HG02938 (cell line): ENCODE measurements around the gene FAM43B.

Experiments
- ATAC-seq: cut with Tn5 transposase; IDR thresholded peaks from one replicate; pipeline ENCODE4 v1.9.1; 2021; ENCODE audit warnings: mild to moderate bottlenecking, moderate library complexity; ENCODE audit not compliant: unreplicated experiment

The FAM43B gene

DNA sequence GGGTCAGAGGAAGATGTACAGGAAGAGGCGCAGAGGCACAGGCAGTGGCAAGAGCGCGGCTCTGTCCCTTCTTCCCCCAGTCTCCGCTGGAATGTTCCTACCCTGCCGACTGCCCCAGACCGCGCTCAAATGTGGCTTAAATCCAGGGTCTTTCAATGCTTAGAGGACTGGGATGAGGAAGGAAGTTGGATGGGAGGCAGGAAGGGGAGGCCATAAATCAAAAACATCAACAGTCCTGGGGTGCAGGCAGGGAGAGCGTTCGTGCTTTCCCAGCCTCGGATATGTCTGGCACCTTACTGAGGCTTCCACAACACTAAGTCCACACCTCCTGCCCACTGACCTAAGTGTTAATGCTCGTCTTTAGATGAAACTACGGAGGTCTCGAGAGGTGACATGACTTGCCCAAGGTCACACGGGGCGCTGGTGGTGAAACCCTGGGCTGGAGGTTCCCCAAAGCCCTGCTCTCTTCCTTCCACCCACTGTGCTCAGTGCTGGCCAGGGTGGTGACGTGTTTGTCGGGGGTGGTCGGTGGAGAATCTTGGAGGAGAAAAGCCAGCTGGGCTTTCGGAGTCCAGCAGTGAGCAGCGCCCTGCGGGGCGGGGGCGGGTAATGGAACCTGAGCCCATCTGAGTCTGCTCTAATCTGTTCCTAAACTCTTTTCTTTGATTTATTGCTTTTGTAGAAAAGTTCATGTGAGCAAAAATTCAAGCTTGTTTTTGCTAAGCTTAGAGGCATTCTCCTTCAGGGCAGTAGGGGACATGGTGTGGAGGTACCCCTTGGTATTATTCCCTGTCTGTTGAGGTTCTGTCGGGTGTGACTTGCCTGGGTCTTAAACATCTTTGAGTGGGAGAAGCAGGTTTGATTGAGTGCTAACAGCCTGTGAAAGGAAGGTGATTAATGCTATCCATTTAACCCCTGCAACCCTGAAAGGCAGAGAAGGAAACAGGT, 37.2 kb downstream of the FAM43B start:
- no peak for ATAC-seq

DNA sequence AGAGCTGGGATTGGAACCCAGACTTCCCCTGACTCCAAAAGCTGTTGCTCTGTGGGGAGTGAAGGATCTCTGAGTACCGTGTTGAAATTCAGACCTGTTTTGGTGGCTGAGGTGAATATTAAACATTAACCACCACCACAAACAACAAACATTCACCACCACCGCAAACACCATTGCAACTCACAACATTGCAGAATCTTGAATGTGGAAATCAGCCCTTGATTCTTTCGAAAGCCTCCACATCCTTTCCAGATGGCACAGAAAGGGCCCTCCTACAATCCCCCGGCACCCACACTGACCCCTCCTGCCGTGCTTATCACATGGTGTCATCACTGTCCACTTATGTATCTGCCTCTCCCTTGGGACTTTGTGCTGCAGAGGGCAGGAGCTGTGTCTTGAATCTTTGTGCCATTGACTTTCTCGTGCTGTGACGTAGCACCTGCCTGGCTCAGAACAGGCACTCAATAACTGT, 38.0 kb downstream of the FAM43B start:
- no peak for ATAC-seq

DNA sequence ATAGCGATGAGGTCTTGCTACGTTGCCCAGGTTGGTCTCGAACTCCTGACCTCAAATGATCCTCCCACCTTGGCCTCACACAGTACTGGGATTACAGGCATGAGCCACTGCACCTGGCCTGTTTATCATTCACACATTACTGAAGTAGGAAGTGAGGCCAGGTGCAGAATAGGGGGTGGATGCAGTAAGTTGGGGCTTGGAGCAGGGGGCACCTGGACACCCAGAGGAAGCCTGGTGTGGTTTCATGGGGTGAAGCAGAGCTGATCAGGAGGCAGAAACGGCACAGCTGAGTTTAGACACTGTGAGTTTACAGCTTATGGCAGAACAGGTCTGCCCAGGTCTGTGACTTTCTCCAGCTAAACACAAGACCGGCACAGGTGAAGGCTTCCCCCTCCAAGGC, 41.4 kb downstream of the FAM43B start:
- ATAC-seq = no peak

DNA sequence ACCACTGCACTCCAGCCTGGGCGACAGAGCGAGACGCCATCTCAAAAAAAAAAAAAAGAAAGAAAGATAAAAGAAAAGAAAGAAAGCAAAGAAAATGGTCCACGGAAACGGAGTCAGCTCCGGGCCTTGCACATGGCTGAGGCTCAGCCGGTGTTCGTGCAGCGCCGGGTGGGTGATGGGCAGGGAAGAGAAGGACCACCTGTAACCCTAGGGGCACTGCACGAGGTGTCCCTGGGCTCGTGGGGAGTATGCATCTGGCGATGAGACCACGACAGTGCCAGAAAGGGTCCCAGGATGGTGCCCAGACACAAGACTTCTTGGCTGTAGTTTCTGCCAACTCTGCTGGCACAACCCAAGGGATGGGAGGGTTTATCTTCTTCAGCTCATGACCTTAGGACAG, 42.4 kb downstream of the FAM43B start:
- no peak for ATAC-seq

DNA sequence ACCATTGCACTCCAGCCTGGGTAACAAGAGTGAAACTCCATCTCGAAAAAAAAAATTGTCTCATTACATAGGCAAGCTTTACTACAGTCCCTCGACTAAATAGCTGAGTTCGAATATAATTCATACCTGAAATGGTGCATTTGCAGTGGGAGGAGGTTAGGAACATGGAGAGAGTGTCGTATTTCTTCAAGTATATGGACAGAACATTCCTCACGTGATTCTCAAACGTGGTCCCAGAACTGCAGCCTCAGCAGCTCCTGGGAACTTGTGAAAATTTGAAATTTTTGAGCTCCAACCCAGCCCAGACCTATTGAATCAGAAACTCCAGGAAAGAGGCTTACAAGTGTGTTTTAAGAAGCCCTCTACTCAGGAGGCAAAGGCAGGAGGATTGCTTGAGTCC, 43.7 kb downstream of the FAM43B start:
- no peak for ATAC-seq

DNA sequence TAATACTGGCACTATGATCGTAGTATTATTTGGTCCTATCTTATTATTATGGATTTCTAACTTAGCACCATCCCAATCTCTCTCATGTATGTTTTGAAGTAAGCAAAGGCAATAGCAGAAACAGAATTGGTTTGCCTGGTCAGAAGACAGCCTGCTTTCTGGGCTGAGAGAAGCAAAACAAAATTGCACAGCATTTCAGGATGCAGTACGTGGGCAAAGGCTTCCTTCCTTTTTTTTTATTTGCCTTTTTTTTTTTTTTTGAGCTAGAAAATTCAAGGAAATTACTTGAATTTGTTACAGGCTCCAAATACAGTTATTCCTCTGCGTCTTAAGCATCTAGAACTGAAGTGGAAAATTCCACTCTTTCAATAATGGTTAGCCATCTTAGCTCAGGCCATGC, 45.3 kb downstream of the FAM43B start:
- ATAC-seq = no peak

DNA sequence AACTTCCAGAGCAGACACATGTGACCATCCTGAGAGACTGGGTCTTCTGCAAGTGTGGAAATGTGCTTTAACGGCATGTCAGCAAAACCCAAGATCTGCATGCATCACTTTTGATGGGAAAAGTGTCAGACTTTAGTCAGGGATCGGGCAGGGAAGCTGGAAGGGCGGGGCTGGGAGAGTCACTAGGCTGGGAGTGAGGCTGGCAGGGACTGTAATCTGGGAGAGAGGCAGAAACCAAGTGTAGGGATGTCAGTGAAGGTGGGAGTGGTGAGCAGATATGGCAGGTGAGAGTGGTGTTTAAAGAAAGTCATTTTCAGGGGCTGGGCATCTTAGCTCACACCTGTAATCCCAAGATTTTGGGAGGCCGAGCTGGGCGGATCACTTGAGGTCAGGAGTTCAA, 47.8 kb downstream of the FAM43B start:
- ATAC-seq = no peak

DNA sequence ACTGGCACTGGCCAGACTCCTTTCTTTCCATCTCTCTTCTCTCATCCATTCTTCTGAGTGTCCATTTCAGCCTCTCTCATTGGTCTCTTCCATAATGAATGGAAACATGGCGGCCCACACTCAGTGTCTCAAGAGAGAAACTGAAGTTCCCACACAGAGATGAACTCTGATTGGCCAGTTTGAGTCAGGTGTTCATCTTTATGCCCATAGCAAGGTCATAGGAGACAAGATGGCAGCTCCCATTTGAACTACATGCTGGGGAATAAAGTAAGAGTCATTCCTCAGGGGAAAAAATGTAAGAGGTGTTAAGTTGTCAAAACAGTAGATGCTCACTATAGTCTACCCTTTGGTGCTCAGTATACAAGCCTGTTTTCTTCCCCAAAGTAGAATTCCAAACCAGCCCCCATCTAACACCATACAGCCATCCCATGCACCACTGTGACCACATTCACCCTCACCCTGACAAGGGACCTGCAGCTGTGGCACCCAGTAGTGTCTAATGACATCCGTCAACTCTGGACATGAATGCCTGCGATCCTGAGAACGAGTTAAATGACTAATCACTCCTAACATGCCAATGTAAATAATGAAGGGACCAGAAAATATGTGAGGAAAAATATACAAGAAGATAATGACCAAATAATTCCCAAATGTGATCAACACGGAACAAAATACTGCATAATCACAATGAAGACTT, 48.9 kb downstream of the FAM43B start:
- ATAC-seq = no peak

DNA sequence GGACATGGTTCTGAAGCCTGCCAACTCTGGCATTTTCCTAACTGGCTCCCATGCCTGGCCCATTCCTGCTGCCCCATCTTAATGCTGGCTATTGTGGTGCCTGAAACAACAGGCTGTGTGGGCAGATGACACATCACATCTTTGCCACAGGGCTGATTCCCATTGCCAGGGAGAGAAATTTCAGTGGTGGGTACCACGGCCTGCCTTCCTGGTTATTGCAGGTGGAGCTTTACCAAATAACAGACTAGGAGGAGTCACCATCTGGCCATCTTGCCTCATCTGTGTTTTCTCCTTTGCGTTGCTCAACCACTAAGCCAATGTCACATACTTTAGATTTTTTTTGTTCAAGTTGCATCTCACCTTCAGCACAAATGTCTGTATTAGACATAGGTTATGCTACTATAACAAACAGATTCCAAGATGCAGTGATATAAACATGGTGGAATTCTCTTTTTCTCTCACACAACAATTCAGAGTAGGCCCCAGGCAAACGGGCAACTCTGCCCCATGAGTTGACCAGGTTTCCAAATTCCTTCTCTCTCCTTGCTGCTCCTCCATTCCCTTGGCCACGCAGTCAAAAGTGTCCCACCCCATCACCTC, 50.6 kb downstream of the FAM43B start:
- ATAC-seq = no peak

DNA sequence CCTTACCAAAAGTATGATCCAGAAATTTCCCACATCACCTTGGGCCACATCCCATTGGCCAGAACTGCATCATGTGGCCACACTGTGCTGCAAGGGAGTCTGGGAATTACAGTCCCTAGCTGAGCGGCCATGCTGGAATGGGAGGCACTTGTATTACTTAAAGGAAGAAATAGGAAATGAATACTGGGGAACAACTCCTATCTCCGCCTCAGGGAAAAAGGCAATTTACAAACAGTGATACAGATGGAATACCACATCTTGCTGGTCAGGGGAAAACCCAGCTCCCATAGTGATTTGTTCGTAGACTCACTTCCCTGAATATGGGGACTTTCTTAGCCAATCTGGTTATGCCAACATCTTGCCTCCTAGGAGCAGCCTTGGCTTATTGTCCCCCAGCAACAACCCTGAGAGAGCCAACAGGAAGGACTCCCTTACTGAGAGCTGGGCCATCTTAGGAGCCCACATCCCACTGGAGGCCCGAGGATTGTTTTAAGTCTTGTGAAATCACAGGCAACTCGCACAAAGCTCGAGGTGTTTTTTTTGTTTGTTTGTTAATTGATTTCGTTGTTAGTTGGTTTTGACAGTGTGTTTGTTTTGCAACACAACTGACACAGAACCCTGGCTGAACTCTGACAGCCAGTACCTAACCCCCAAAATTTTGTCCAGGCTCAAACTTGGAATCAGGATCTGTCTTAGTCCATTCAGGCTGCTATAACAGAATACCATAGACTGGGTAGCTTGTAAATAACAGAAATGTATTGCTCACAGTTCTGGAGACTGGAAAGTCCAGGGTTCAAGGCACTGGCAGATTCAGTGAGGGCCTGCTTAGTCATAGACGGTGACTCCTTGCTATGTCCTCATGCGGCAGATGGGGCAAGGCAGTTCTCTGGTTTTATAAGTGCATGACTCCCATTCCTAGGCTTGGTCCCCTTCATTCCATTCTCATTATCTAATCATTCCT, 51.4 kb downstream of the FAM43B start:
- no peak for ATAC-seq
